NCI-H524 (cell line): Measurements from ENCODE around the gene ATP10A.

ENCODE experiments used
- DNase-seq, 2 experiments: peaks; one replicate each; lab custom pipeline; 2025; lab: John Stamatoyannopoulos, UW

The ATP10A gene, protein sequence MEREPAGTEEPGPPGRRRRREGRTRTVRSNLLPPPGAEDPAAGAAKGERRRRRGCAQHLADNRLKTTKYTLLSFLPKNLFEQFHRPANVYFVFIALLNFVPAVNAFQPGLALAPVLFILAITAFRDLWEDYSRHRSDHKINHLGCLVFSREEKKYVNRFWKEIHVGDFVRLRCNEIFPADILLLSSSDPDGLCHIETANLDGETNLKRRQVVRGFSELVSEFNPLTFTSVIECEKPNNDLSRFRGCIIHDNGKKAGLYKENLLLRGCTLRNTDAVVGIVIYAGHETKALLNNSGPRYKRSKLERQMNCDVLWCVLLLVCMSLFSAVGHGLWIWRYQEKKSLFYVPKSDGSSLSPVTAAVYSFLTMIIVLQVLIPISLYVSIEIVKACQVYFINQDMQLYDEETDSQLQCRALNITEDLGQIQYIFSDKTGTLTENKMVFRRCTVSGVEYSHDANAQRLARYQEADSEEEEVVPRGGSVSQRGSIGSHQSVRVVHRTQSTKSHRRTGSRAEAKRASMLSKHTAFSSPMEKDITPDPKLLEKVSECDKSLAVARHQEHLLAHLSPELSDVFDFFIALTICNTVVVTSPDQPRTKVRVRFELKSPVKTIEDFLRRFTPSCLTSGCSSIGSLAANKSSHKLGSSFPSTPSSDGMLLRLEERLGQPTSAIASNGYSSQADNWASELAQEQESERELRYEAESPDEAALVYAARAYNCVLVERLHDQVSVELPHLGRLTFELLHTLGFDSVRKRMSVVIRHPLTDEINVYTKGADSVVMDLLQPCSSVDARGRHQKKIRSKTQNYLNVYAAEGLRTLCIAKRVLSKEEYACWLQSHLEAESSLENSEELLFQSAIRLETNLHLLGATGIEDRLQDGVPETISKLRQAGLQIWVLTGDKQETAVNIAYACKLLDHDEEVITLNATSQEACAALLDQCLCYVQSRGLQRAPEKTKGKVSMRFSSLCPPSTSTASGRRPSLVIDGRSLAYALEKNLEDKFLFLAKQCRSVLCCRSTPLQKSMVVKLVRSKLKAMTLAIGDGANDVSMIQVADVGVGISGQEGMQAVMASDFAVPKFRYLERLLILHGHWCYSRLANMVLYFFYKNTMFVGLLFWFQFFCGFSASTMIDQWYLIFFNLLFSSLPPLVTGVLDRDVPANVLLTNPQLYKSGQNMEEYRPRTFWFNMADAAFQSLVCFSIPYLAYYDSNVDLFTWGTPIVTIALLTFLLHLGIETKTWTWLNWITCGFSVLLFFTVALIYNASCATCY (N-terminal part only)

GRCh38 chr15:25863111-25863967 lies at the start of gene ATP10A:
Gene ATP10A, minus strand, starts transcription at chr15:25863327. Its CDS starts 231 bp downstream, at chr15:25863096.
- peak in 1 of 2 experiments; percentile 9 for DNase-seq

DNA sequence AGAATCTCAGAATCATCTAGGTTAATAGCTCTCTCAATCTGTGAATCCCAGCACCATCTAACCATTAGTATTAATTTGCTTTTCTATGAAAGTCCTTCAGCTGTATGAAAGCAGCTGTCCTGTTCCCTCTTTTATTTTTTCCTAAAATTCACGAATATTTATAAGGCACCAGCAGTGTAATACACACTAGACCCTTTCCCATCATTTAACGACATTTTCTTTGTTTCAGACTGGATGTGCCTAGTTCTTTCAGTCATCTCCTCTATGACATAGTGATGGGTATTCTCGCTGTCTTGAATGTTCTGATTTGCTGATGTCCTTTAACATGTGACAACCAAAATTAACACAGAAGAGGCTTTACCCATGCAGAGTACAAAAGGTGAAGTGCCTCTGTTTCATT lies 48.9 kb upstream of the ATP10A start:
- no peak for DNase-seq

DNA sequence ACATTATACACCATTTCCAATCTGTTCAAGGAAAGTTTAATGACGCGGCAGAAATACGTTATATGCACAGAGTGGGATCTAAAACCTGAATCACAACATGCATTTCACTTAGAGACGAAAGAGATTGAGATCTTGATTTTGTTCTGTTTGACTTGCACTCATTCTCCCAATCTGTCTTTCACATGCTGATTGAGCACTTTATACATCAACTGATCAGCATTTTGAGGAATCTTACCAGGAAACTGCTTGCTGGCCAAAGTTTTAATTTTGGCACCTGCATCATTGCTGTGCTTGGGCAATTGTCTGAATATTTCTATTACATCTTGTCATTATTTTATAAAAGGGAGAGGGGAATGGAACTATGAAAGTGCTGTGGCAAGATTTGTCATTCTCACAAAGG lies 47.7 kb upstream of the ATP10A start:
- DNase-seq: no peak

DNA sequence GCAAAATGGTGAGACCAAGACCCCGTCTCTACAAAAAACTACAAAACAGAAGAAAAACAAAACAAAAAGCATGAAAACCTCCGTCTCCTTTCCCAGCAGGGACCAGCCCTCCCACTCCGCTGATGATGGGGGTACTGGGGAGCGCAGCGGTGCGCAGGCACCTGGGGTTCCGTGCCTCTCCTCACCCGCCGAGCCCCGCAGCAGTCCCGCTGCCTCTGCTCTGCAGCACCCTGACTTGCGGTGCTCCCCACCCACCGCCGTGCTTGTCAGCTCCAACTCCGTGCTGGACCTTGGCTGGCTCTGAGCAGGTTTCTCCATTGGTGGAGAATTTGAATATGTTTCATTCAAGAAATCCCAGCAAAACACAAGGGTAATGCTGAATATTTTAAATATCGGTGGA lies 46.7 kb upstream of the ATP10A start:
- no peak for DNase-seq

DNA sequence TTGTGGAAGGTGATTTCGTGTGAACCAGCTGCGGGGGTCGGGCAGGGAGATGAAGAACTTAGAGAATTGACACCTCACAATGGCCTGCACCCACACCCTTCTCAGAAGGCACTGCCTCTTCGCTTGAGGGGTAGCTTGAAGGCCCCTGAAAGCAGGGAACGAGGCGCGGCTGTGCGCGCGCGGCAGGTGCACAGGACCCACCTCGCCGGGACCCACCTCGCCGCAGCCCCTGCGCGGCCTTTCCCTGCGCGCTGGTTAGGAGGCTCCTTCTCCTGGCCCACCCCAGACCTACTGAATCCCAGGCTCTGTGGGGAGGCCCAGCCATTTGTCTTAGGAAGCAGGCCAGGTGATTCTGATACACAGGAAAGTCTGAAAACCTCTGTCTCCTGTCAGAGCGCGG lies 46.2 kb upstream of the ATP10A start:
- no peak for DNase-seq

GRCh38 chr15:25905140-25905539 lies 42.0 kb upstream of the ATP10A start:
- no peak for DNase-seq

DNA sequence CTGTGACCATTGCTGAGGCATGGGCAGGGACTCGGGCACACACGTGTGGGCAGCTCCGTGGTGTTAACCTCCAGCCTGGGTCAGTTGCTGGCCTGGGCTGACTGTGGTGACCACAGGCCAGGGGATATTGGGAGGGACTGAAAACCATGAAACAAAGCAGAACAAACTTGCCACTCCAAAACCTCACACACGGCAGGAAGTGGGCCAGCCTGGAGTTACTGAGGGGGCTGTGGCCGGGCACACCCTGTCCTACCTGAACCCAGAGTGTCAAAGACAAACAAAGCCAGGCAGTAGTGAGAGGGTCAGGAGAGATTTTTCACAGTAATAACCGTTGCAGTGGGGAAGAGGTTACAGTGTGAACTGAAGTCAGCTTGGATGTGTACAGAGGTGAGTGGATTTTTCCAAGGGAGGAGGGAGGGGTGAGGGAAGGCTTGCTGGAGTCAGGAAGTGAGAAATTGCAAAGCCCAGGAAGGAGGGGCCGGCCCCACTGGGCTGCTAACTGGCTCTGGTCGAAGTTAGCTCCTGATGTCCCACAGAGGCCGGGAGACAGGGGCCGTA lies 40.0 kb upstream of the ATP10A start:
- no peak for DNase-seq

GRCh38 chr15:25901811-25902605 lies 38.9 kb upstream of the ATP10A start:
- peak in 1 of 2 experiments; percentile 47 for DNase-seq

DNA sequence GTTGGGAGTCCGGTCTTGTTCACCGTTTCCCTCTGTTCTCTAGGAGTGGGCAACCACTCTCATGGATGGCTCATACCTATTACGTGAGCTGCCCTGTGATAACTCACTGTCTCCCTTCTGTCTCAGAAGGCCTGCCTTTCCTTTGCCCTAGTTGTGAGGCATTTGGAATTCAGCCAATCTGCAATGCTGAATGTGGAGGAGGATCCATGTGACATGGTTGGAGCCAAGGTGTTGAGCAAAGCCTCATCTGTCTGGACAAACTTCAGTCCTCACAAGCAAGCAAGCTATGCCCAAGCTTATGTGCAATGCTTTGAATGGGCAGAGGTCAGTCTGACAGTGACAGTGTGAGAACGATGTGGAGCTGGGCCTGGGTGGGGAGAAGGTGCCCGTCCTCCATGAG lies 37.8 kb upstream of the ATP10A start:
- DNase-seq: no peak

DNA sequence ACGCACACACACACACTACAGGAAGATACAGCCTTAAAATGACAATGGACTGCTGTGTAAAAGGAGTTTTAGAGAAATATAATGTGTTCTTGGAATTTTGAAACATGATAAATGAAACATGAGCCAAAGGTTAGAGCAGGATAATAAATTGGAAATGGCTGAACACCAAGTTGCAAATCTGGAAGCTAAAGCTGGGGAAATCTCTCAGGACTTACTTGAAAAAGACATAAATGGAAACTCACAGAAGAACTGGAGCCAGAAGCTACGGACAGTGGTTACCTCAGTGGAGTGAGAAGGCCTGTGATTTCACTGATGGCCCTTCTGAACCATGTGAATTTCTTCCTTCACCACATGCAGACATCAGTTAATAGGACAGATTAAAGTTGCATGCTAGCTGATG lies 37.3 kb upstream of the ATP10A start:
- no peak for DNase-seq

DNA sequence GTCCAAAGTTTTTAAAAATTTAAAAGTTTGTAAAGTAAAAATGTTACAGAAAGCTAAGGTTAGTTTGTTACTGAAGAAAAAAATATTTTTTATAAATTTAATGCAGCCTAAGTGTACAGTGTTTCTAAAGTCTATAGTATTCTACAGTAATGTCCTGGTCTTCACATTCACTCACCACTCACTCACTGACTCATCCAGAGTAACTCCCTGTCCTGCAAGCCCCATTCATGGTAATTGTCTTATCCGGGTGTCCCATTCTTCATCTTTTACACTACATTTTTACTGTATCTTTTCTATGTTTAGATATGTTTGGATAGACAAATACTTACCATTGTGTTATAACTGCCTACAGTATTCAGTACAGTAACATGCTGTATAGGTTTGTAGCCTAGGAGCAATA lies 36.7 kb upstream of the ATP10A start:
- DNase-seq: no peak

GRCh38 chr15:25897658-25898057 lies 34.5 kb upstream of the ATP10A start:
- no peak for DNase-seq

GRCh38 chr15:25894371-25894902 lies 31.3 kb upstream of the ATP10A start:
- DNase-seq: no peak

DNA sequence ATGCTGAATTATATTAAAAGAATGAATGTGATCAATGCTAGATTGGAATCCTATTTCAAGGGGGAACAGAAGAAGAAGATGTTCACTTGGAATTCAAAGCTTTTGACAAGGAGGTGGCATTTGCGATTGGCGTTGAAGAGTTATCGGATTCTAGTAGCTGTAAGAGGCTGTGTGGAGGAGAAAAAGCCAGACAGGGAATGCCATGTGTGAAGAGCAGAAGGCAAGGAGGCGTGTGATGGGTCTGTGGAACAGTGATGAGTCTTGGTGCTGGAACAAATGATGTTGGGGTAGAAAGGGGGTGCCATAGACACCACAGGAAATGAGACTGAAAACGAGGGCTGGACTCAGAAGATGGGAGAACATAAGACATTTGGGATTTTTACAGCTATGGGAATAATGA lies 30.5 kb upstream of the ATP10A start:
- DNase-seq: no peak

DNA sequence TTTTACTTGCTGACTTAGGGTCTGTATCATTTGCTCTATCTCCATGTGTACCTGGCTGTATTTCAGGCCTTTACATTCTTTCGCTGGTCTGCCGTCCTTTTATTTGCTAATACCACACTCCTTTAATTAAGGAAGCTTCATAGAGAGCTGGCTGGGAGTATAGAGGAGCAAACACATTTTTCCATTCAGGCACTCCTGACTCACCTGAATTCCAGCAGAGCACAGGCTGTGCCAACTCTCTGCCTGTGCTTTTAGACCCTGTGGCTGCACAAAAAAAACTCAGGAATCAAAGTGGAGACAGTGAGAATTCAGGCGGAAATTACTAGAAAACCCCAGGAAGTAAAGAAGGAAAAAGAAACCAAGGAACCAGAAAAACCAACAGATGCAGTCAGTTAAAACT lies 29.0 kb upstream of the ATP10A start:
- DNase-seq: no peak

GRCh38 chr15:25891081-25891480 lies 28.0 kb upstream of the ATP10A start:
- DNase-seq: no peak

GRCh38 chr15:25890529-25890928 lies 27.4 kb upstream of the ATP10A start:
- no peak for DNase-seq

- no peak for DNase-seq
Measured at GRCh38 chr15:25887870-25888269, 24.7 kb upstream of the ATP10A start.

DNA sequence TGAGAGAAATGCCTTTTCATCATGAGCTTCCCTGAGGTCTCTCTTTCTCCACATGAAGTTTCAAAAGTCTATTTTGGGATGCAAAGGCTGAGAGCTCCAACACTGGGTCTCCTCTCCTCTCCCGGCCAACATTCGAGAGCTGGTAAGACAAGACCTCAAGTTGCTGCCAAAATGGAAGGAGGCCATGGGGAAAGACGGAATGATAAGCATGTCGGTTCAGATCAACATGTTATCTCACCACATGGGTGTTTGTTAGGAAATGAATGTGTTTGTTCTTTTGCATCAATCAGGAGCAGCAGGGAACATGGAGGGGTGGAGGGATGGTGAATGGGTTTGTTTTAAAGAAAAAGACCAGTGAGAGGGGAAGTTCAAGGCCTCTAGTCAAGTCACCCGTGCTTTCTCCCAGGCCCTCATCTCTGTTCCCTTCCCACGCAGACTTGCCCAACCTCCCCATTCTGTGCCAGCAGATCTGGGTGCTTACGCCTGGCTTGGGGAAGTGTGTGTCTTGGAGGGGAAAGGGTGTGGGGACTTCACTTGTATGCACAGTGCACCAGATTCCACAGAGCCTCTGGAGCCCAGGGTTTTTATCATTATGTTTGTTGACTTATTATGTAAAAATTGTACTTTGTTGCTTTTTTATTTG lies 23.5 kb upstream of the ATP10A start:
- DNase-seq: no peak
